Measurements from ENCODE around the gene PLBD2. TPM values are rescaled to one million over a fixed set of nuclear protein-coding genes. Genes with fewer than 3 reads are reported as not detected.
A peak's percentile ranks its signal among the peaks of the same experiment; 100 is the strongest.
"Not testable (repeated sequence)": the region's sequence is repeated elsewhere in the genome, so short reads cannot be mapped to it uniquely, and the experiment has no call there.

PLBD2 gene
- polyA plus RNA-seq, 3 donors, result 15.6 to 19.5 (median 18.3) TPM

- DNase-seq (ENCODE audit: low read depth in 3 of 3, low spot score in 2 of 3), result no peak
Observed at GRCh38 chr12:113333877-113334785, 24.3 kb upstream of the PLBD2 start.

DNA sequence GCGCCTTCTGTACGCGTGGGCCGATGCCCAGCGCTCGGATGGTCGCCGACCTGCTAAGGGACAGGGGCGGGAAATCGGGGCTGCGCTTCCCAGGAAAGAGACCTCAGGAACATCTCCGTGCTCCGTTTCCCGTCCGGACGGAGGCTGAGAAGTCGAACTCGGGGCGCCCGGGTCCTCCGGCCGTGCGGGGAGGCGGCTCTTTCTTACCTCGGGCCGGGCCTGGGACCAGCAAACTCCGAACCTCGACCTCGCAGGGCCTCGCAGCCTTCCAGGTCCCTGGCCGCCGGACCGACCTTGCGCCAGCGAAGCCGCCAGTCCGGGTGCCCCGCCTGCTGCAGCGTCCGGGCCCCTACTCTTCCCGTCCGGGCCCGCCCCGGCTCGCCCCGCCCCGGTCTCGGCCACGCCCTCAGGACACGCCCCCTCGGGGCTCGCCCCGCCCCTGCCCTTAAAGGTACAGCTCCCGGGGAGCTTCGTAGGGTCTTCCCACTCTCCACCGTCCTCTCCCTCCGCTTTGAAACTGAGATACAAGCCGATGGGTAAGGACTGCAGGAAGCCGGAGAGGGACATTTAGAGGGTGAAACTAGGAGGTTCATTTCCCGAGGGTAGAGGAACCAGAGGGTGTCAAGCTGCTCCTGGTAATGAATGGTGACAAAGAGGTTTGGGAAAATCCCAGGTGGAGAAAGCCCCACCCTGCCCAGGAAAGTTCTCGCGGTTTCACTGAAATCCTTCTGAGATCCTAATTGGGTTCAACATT is 23.4 kb upstream of the PLBD2 start, which contains the start of gene SLC8B1:
SLC8B1 (minus strand) TSS at position 324 of the 754 bp plus-strand sequence. CDS start 2,231 bp downstream, outside the sequence.
- peak in 1 of 3 donors; percentile 60 for DNase-seq (ENCODE audit: low read depth in 3 of 3, low spot score in 2 of 3)

- DNase-seq (ENCODE audit: low read depth in 3 of 3, low spot score in 2 of 3), result no peak
Observed at GRCh38 chr12:113339540-113339939, 18.8 kb upstream of the PLBD2 start.

GRCh38 chr12:113340061-113340460 is 18.3 kb upstream of the PLBD2 start:
- no peak for DNase-seq (ENCODE audit: low read depth in 3 of 3, low spot score in 2 of 3)

DNA sequence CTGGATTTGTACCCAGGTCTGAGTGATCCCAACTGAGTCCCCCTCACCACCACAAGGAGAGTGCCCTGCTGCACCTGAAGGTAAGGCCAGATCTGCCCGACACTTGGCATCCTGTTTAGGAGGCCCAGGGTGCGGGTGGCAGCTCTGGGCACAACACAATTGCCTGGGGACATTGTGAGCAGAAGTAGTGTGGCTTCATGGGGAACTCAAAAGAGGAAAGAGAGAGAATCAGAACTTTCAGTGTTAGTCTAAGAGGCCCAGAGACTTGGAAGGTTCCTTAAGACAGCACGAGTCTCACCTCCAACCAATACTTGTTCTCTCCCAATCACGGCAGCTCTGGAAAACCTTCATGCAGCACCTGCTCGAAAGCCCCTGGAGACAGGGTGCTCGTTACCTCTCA is 16.9 kb upstream of the PLBD2 start:
- DNase-seq (ENCODE audit: low read depth in 3 of 3, low spot score in 2 of 3), result no peak

DNA sequence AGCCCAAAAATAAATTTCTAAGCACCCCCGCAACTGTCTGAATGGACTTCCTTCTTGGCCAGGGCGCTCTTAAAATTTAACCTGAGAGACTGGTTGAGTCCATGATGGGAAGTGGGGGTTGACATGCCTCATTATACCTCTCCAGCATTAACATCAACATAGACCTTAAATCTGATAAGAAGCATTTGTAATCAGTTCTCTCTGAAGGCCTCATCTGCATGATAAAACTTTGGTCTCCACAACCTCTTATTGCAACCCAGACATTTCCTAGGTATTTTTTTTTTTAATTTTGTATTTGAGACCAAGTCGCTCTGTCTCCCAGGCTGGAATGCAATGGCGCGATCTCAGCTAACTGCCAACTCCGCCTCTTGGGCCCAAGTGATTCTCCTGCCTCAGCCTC is 13.1 kb upstream of the PLBD2 start:
- no peak for DNase-seq (ENCODE audit: low read depth in 3 of 3, low spot score in 2 of 3)

DNA sequence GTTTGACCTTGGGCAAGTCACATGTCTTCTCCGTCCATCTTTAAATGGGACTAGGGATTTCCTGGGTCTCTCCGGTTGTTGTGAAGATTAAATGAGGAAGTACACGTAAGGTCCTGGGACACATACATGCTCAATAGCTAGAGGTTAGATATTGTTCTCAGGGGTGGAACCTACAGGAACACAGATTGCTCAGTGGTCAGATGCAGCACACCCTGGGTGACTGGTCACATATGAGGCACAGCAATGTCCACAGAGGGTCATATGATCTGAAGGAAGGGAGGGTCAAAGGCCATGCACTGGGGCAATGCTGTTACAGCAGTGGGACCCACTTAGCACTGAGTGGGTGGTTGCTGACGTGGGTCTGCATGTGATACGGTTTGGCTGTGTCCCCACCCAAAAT is 12.0 kb upstream of the PLBD2 start:
- no peak for DNase-seq (ENCODE audit: low read depth in 3 of 3, low spot score in 2 of 3)

GRCh38 chr12:113347107-113347506 is 11.3 kb upstream of the PLBD2 start:
- no peak for DNase-seq (ENCODE audit: low read depth in 3 of 3, low spot score in 2 of 3)

GRCh38 chr12:113347892-113348291 is 10.5 kb upstream of the PLBD2 start:
- no peak for DNase-seq (ENCODE audit: low read depth in 3 of 3, low spot score in 2 of 3)

- no peak for DNase-seq (ENCODE audit: low read depth in 3 of 3, low spot score in 2 of 3)
Observed at GRCh38 chr12:113348849-113349536, 9.4 kb upstream of the PLBD2 start.

GRCh38 chr12:113351089-113351488 is 7.3 kb upstream of the PLBD2 start:
- no peak for DNase-seq (ENCODE audit: low read depth in 3 of 3, low spot score in 2 of 3)

GRCh38 chr12:113354192-113354591 is 4.2 kb upstream of the PLBD2 start:
- not testable (repeated sequence) for DNase-seq (ENCODE audit: low read depth in 3 of 3, low spot score in 2 of 3)

DNA sequence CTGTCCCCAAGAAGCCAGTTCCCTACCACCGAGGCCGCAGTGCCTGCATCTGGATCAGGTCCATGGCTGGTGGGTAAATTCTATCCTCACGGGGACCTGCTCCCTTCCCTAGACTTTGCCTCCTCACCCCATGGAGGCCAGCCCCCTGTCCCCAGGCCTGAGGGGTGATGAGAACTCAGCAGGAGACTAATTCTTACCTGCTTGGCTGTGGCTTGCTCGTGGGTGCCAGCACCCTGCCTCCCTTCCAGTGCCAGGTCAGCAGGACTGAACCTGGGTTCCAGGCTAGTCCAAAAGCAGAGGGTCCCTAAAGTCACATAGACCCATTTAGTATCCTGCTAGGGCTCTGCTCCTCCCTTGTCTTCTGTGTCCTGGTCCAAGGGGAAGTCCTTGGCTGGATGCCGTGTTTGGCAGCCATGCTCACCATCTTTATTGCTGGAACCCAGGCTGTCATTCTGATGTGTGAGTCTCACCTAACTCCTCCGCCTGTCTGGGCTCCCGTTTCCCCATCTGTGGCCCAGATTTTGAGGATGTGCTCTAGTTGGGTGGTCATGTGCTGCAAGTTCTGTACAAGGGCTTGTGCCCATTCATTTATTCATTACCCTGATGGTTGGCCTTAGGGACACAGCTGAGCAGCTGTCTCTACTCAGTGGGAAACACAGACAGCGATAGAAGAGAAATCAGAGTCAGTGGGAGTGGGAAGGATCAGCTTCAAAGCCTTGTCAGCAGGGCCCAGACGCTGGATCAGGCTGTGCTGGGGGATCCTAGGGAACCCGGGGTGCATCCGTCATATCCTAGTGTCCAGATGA is 949 bp downstream of the PLBD2 start:
- no peak for DNase-seq (ENCODE audit: low read depth in 3 of 3, low spot score in 2 of 3)

- DNase-seq (ENCODE audit: low read depth in 3 of 3, low spot score in 2 of 3), result no peak
Observed at GRCh38 chr12:113359939-113360748, 1.8 kb downstream of the PLBD2 start.

DNA sequence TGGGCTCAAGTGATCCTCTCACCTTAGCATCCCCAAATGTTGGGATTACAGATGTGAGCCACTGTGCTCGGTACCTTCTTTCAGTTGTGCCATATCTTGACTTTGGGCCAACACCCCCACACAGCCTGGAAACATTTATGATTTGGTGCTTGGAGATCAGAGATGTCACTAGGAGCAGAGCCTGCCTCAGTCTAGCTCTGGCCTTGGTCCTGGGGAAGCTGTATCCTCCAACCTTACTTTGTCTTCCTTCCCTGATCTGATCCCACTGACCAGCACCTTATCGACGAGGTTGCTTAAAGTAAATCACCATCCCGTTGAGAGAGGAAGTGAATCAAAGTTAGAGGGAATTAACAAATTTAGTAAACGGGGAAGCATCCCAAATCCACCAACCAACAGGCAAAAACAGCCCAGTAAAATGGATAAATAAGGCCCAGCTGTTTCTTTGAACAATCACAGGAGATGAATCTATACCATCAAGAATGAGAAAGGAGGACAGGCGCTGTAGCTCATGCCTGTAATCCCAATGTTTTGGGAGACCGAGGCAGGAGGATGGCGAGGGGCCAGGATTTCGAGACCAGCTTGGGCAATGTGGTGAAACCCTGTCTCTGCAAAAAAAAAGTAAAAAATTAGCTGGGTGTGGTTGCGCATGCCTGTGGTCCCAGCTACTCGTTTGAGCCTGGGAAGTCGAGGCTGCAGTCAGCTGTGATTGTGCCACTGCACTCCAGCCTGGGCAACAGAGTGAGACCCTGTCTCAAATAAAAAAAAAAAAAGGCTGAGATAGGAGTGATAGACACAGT is 3.4 kb downstream of the PLBD2 start:
- no peak for DNase-seq (ENCODE audit: low read depth in 3 of 3, low spot score in 2 of 3)

DNA sequence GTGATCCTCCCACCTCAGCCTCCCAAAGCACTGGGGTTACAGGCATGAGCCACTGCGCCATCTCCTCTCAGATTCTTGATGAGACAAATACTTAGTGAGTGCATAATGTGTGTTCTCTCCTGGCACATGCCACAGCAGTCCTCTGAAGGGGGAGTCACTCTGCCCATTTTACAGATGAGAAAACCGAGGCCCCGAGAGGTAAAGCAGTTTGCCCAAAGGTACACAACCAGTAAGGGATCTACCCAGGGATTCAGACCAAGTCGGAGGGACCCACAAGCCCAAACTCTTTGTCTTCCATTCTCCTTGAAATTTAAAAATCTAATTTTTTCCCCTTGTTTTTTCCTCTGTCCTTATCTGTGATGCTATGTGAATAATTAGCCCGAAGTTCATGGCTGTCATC is 6.3 kb downstream of the PLBD2 start:
- no peak for DNase-seq (ENCODE audit: low read depth in 3 of 3, low spot score in 2 of 3)

DNA sequence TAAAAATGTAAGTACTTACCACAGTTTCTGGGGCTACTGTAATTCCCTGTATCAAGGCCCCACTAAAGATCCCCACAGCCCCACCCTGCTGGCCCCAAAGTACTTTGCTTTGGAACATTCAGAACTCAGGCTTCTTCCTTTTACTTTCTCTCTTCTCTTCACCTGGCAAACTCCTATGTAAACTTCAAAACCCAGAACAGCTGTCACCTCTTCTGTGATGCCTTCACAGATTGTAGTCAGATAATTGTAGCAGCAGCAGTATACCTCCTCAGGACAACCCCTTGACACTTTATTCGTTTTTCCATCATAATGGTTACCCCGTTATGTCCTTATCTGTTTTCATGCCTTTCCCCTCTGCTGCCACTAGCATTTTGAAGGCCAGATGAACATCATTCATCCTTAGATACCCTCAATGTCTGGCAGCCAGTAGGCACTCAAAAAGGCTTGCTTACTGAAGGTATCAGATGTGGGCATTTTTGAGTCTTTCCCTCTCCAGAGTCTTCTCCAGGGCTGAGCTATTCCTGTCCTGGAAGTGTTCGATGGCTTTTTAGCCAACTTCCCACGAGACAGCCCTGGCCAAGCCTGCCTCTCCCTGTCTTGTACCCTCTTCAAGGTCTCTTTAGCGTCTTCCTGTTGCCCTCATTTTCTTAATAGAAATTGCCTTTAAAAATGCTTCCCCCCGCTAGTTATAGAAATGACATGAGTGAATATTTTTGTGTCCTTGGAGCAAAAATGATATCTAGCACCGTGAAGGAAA is 7.4 kb downstream of the PLBD2 start:
- DNase-seq (ENCODE audit: low read depth in 3 of 3, low spot score in 2 of 3), result no peak

- DNase-seq (ENCODE audit: low read depth in 3 of 3, low spot score in 2 of 3), result no peak
Observed at GRCh38 chr12:113366827-113367226, 8.4 kb downstream of the PLBD2 start.

Data from right renal cortex interstitium (tissue), 3 donors.